M059J (cell line): Measurements from ENCODE around the gene SLC12A7. TPM values are rescaled to one million over a fixed set of nuclear protein-coding genes. Genes with fewer than 3 reads are reported as not detected.
A peak's percentile ranks its signal among the peaks of the same experiment; 100 is the strongest.
"Not testable (repeated sequence)": the region's sequence is repeated elsewhere in the genome, so short reads cannot be mapped to it uniquely, and the experiment has no call there.

ENCODE experiments used
- DNase-seq: peaks from one replicate; pipeline ENCODE4 v3.0.0-alpha.2; 2012; ENCODE audit warnings: low read depth
- total RNA-seq: library from RNA; depleted of rRNA; stranded (reverse); fragments of >200 nt; shearing (Covaris generic); gene quantifications from 2 replicates; pipeline ENCODE4 v1.2.3, GENCODE V29; 2014

Gene SLC12A7
- total RNA-seq, 1 experiment from 2014 or later: 14.2 TPM

DNA sequence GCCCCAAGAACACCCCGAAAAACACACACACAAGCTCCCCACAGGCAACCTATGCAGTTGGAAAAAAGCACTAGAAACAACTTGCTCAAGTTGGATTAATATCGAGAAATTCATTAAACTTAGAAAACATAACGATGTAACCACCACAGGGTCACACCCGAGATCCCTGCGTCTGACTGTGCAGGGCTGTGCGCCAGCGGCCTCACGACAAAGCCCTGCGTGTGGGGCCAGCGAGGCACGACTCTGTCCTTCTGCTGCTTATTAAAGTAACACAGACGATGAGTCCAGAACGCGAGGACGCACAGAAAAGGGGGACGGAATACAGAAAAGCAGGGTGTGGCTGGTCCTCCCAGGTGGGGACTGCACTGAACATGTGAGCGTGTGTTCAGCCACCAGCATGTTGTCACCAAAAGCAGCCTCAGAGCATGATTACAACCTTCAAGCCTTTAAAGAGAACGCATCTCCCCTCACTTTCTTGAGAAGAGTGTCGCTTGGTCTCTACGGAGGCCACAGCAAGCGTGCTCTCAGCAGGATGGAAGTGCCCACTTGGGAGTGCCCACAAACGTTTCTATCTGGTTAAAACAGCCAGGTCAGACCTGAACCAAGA lies 14.4 kb downstream of the SLC12A7 start:
- DNase-seq: no peak

DNA sequence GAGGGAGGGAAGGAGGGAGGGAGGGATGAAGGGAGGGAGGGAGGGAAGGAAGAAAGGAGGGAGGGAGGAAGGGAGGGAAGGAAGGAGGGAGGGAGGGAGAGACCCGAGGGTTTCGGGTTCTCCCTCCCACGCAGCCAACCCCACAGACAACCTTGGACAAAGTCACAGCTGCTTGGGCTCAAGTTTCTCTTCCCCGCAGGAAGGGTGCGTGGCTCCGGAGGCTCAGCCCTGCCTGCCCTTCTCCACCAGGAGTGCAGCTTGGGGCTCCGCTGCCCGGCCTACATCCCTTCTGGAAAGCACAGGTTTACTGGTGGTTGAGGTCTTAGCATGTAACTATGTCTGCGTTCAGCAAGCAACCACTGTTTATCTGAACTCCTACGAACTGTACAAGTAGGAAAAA lies 15.0 kb downstream of the SLC12A7 start:
- no peak for DNase-seq

DNA sequence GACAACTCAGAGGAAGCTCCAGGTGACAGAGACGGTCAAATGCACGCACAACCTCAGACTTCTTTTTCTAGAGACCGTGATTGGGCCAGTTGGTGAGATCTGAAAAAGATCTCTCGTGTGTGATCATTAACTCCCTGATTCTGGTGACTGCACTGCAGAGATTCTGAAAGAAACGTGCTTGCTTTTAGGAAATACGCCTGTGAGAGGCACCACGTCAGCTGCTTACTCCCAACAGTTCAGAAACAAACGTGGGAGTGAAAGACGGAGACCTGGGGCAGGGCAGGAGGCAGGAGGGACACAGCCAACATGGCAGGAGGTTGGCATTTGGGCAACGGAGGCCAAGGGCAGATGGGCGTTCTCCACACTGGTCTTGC lies 15.9 kb downstream of the SLC12A7 start:
- DNase-seq: no peak

DNA sequence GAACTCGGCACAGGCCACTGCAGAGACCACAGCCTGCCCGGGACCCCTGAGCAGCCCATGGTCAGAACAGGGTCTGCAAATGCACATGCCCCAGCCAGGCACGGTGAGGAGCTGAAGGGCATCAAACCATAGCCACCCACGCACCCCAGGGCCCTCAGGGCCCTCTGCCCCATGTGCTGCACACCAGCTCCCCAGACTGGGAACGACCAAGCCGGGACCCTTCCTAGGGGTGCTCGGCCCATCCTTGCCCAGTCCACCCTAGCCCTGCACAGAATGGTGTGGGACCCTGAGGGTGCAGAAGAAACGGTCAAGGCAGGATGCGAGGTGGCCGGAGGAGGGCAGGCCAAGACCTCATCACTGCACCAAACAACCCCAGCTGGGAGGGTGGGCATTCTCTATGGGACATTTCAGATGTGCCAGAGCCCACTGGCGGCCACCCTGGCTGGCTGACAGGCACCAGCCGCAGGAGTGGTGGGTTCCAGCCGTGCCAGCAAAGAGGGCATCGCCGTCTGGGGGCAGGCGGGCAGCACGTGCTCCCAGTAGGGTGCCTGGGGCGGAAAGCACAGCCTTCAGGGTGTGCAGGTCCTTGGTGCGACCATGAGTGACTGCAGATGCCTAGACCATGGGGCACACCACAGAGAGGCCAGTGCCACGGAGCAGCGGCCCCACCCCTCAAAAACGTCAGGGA lies 16.4 kb downstream of the SLC12A7 start:
- DNase-seq: no peak

DNA sequence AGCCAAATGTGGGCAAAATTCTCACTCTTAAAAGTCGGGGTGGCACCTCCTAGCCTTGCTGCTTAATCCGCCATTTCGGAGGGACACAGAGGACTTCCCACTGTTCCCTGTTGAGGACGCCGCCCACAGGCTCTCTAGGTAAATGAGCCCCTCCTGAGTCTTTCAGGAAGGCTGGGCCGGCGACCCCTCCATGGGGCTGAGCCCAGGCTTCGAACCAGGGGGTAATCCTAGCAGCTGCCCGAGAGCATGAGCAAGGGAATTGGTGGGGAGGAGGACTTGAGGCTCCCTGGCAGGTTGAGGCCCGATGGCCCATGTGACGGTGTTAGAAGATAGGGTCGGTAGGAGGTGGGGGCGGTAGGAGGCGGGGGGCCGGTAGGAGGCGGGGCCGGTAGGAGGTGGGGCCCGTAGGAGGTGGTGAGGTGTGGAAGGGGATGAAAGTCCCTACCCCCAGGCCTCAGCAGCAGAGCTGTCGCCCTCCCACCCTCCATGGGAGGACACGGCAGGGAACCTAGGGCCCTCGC lies 17.1 kb downstream of the SLC12A7 start:
- DNase-seq: no peak

DNA sequence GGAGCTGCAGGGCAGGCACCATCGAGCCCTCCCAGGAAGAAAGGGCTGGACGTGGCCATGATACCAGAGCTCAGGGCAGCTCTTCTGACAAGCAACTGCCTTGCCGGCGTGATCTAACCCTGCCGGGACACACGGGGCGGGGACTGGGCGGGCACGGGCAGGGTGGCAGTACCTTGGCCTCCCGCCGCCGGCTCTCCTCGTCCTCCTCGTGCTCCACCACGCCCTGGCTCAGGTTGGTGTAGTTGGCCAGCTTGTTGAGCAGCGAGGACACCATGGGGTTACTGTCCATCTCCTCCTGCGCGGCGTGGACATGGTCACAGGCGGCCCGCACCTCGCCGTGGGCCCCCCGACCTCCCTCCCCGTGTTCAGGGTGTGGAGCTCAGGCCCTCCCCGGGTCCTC lies 18.5 kb downstream of the SLC12A7 start:
- DNase-seq: no peak

DNA sequence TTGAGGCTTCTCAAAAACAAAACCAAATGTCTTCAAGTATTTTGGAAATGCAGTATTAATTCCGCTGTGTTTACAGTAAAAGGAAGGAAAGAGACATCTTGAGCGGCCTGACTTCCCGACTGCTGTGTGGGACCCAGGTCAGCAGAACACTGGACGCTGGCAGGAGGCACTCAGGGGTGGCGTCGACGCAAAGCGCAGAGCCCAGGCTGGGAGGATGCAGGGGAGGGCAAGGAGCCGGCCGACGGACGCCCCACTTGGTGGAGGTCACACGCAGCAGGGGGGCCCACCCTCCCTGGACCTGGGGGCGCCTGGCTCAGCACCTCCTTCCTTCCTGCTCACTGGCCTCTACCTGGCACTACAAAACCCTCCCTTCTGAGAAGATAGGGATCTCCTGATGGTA lies 19.7 kb downstream of the SLC12A7 start:
- no peak for DNase-seq

DNA sequence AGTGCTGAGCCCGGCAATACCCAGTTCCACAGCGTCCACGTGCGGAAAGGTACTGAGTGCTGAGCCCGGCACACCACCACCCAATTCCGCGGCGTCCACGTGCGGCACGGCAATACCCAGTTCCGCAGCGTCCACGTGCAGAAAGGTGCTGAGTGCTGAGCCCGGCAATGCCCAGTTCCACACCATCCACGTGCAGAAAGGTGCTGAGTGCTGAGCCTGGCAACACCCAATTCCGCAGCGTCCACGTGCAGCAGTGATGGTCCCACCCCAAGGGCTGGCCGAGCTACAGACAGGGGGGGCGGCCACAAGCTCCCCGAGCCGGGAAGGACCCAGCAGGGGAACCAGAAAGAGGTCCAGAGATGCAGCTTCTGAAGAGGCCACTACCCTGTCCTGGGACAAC lies 20.2 kb downstream of the SLC12A7 start:
- no peak for DNase-seq

DNA sequence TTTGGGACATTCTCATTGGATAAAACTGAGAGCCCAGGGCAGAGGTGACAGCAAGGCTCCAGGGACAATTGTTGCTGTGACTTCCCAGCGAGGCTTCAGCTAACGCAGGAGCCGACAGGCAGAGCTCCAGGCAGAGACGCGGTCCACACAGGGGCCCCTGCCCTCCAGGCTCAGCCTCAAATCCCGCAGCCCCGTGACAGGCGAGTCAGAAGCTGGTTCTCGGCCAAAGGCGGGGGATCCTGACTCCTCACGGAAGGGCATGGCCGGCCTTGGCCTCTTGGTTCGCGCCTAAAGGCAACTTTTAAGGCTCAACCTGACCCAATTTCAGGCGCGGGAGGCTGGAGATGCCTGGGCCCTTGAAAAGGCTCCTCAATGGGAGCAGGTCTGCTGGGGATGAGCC lies 21.3 kb downstream of the SLC12A7 start:
- peak; percentile 49 for DNase-seq

DNA sequence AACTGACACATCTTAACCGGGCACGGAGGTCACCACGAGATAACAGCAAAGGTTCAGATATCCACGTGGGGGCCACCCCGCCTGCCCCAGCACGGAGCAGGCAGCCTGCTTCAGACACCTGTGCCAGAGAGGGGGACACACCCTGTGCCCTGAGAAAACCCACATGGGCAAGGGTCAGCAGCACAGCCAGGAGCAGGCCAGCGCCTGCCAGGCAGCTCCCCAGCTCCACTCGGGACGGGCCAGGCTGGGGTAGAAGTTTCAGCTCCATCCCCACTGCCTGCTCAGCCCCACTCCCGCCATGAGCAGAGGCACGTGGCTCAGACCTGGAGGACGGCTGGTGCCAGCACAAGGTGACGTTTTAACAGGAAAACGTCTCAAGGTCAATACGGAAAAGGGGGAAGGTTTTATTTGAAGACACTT lies 22.2 kb downstream of the SLC12A7 start:
- DNase-seq: no peak

DNA sequence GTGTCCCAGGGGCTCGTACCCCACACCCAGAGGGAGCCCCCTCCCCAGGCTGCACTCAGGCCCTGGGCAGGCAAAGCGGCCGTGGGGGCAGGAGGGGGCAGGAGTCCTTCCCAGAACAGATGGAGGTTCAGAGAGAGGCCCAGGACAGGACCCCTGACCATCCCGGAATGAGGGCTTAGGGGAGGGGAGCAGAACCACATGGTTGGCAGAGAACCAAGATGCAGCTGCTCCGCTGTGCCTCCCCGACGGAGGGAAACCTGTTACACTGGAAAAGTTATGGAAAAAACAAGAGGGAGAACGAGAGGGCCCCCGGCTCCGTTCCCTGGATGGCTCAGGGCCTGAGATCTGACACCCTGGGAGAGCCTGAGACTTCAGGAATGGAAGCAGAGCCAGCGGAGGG lies 22.7 kb downstream of the SLC12A7 start:
- no peak for DNase-seq

DNA sequence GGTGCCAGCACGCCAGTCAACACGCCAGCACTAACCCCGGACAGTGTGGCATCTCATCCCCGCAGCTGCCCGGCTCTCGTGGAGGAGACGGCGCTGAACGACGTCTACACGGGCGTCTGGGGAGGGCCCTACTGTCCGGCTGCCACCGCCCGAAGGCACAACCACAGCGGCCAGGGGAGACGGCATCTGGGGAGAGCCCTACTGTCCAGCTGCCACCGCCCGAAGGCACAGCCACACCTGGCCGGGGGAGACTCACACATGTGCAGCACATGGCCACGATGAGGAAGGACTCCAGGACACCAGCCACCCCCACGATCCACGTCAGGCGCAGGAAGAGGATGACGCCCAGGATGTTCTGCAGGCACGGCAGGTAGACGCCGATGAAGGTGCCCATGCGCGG lies 23.1 kb downstream of the SLC12A7 start:
- no peak for DNase-seq

DNA sequence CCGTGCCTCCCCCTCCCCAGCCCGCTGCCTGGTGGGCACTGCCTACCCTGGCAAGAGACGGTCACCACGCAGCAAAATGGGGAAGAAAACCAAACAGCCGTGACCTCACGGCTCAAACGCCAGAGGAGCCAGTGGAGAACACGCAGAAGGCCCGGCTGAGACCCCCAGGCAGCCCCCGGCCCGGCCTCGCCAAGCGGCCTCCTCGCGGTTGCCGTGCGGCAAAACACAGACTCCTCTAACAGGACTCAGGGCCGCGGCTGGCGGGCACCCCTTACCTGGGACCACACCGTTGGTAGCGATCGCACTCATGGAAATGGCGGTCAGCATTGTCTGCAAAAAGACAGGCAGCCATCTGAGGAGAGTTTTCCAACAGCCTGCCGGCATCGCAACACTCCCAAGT lies 23.8 kb downstream of the SLC12A7 start:
- DNase-seq: no peak

DNA sequence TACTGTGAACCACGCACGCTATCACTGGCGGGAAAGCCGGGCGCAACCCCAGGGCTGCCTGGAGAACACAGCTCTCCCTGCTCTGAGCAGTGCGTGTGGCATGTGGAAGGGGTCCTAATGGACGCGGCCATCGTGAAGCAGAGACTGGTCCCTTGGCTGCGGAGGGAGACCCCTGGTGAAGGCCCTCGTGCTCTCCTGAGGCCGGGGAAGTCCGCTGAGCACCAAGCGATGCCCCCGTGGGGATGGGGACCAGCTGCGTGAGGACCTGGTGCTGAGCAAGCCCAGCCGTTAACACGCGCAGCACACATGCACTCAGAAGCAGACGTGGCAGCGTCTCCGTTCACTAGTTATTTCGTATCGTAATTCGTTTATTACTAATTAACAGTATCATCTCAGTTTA lies 24.4 kb downstream of the SLC12A7 start:
- DNase-seq: no peak

DNA sequence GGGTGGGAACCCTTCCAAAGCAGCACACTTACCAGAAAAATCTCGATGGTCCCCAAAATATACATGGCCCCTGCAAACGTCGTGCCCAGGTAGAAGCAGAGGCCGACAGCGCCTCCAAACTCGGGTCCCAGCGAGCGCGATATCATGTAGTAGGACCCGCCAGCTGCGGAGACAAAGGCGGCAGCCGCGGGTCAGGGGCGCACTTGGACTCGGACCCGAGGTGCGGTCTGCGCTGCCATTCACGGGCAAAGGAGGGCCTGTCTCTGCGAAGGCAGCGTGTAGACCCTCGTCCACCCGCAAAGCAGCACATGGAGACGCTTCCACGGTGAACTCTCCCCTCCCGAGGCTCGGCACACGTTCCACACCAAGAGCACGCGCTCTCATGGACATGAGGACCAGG lies 25.0 kb downstream of the SLC12A7 start:
- no peak for DNase-seq

DNA sequence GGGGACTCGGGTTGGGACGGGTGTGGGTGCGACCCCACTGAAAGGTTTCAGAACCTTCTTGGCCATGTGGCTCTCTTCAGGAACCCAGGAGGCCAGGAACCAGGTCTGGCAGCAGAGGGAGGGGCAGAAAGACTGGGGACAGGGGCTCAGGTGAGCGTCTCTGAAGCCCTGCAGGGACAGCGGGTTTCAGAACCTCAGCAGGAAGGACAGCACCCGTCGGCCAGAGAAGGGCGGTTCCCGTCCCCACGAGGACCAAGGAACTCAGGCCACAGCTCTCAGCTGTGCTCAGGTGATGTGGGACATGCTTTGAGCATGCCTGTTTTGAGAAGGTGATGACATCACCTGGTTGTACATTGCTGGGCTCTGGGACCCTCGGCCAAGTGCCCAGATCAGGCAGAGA lies 25.7 kb downstream of the SLC12A7 start:
- no peak for DNase-seq

DNA sequence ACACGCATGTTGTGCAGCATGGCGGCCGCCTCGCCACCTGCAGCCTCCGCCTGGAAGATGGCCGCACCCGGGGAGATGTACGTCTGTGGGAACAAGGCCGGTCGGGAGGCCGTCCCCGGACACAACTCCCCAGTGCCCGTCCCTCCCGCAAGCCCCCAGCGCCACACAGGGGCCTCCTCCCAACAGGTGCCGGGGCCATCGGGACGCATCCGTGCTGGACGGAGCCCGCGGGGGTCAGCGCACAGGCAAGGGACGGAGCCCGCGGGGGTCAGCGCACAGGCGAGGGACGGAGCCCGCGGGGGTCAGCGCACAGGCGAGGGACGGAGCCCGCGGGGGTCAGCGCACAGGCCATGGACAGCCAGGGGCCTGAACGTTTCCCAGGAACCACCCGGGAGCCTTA lies 26.5 kb downstream of the SLC12A7 start:
- DNase-seq: no peak

DNA sequence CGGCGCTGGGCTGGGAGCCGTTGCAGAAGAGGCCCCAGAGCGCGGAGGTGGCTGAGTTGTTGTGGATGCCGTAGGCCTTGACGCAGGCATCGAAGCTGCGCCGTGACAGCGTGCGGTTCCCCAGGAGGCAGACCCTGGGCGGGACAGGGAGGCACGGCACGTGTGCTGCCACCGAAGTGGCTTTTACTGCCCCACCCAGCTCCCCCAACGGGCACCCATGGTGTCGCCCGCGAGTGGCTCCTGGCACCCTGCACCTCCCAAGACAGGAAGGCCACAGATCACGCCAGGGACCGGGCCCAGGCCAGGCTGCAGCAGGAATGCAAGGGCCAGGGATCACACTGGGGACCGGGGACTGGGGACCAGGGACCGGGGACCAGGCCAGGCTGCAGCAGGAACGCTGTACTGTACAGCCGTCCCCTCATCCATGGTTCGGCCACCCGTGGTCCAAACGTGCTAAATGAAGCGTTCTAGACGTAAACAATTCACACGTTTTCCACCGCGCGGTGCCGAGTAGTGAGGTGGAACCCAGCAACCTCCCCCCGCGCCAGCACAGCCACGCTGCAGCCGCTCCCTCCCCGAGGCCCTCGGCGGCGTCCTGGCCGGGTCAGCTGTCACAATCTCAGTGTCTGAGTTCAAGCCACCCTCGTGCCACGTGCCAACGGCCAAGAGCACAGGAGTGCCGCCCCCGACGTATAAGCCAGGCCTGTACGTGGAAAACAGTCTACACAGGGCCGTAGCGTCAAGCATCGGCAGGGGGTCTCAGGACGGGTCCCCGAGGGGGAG lies 27.8 kb downstream of the SLC12A7 start:
- no peak for DNase-seq

DNA sequence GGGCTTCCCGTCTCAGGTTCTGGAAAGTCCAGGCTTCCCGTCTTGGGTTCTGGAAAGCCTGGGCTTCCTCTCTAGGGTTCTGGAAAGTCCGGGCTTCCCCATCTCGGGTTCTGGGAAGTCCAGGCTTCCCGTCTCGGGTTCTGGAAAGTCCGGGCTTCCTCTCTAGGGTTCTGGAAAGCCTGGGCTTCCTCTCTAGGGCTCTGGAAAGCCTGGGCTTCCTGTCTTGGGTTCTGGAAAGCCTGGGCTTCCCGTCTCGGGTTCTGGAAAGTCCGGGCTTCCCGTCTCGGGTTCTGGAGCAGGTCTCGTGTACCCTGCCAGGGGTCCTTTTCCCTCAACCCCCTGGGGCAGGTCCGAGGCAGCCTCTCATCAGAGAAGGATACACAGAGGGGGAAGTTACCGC lies 28.8 kb downstream of the SLC12A7 start:
- DNase-seq: not testable (repeated sequence)

DNA sequence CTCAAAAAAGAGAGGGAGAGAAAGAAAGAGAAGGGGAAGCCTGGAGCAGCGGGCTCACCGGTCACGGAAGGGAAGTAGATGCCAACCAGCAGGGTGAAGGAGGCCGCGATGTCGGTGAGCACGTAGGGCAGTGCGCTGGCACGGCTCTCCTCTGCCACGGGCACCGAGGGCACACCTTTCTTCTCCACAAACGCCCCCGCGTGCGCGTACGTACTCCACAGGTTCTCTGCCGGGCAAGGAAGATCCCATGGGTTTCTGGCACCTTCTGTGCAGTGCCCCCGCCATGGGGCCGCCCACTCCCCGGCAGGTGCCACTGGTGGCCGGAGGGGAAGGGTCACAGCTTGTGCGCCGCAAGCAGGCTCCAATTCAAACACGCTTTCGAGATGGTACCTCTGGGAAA lies 30.3 kb downstream of the SLC12A7 start:
- no peak for DNase-seq

DNA sequence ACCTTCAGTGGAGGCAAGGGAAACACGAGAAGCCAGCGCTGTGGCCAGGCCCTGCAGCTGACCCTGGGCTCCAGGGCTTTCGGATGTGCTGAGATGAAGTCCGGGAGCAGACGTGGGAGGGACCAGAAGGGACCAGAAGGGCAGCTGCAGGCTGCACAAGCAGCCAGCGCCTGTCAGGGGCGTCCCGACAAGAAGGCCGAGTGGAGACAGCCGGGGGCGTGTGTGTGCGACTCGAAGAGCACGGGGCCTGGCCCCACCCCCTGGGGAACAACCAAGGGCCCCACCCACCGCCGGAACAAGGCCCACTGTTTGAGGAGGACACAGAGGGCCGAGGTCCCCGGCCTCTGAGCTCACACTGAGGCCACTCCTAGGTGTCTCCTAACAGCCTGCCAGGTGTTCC lies 31.4 kb downstream of the SLC12A7 start:
- no peak for DNase-seq

DNA sequence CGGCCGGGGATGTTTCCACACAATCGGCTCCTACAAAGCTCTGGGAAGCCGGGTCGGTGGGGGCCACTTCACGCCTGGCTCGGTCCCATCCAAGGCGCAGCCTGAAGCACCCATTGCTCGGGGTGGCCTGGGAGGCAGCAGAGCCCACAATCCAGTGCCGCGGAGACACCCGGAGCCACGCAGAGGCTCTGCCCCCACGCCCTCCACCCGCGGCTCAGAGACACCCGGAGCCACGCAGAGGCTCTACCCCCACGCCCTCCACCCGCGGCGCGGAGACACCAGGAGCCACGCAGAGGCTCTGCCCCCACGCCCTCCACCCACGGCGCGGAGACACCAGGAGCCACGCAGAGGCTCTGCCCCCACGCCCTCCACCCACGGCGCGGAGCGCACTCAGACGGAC lies 31.9 kb downstream of the SLC12A7 start:
- DNase-seq: no peak

DNA sequence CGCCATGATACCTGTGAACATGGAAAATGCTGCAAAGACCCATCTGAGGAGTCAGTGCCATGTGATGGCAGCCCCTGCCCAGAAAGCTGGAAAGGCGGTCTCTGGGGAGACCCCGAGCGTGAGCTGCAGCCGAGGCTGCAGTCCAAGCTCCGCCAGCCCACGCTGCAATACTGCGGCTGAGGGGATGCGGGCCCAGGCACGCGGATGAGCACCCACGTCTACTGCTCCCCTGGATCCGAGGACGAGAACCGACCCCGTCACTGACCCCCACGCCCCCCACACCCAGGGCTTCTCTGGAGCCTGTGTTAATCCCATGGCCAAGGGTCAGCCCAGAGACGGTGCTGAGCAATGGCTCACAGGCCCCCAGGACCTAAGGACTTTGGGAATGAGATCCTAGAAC lies 32.4 kb downstream of the SLC12A7 start:
- DNase-seq: no peak
